CD4-positive, alpha-beta T cell treated with Interleukin-17A for 4 hours (primary cell): Measurements from ENCODE around the gene DCLK2.

ENCODE experiments used
- DNase-seq: peaks from one replicate; pipeline ENCODE4 v3.0.0-alpha.2; 2020; ENCODE audit warnings: mixed read lengths

DCLK2 gene

GRCh38 chr4:150244600-150244999 is 166.4 kb downstream of the DCLK2 start:
- no peak for DNase-seq

DNA sequence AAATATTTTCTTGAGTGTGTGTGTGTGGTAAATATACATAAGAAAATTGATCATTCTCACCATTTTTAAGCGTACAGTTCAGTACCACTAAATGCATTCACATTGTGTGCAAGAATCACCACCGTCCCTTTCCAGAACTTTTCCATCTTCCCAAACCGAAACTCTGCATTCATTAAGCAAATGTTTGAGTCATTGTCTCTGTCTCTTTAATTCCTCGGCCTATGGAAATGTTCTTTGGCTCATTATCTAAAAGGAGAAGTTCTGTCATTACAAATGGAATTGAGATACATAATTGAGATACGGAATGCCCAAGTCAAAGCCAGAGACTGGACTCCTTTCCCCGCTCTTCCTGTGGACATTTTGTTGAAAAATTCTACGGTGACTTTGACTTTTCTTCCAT is 168.9 kb downstream of the DCLK2 start:
- no peak for DNase-seq

- DNase-seq: no peak
Observed at GRCh38 chr4:150248181-150248580, 169.9 kb downstream of the DCLK2 start.

- no peak for DNase-seq
Observed at GRCh38 chr4:150250293-150250997, 172.2 kb downstream of the DCLK2 start.

DNA sequence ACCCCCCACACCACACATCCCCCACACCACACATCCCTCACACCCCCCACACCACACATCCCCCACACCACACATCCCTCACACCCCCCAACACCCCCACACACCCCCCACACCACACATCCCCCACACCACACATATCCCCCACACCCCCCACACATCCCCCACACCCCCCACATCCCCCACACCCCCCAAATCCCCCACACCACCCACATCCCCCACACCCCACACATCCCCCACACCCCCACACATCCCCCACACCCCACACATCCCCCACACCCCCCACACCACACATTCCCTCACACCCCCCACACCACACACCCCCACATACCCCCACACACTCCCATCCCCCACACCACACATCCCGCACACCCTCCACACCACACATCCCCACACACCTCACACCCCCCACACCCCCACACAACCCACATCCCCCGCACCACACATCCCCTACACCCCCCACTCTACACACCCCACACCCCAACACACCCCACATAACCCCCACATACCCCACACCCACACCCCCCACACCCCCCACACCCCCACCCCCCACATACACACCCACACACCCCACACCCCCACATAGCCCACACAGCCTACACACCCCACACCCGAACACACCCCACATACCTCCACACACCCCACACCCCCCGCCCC is 172.9 kb downstream of the DCLK2 start:
- no peak for DNase-seq

DNA sequence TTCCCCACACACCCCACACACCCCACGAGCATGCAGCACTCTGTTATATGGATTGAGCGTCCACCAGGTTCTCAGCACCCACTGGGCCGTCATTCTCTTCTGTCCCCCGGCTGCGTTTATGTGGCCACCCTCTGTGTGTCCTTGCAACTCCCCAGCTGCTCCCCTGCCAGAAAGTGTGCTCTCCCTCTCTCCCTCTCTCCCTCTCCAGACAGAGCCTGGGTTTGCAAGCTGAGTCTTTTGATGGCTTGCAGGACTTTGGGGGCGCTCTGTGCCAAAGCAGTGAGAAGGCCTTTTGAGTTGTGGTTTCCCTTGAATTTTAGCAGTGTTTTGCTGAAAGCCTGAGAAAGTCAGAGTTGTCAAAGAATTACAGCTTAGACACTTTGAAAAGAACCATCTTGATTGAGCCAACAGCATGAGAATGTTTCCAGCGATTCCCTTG is 173.5 kb downstream of the DCLK2 start:
- no peak for DNase-seq

DNA sequence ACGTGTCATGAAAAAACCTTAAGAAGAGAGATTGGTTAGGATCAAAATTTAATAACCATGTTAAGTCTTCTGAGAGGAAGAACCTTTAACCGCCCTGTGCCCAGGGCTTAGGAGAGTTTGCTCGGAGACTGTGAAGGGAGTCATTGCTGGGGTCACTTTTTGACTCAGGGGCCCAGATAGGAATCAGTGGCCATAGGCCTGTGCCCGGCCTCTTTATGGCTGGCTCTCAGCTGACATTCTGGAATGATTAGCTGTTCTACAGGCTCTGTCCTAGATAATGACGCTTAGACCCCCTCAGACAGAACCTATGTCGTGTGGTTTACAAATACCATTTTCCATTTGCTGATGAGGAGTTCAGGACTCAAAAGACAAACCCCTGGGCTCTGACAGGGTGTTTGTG is 174.1 kb downstream of the DCLK2 start:
- DNase-seq: no peak

GRCh38 chr4:150252741-150253140 is 174.5 kb downstream of the DCLK2 start:
- DNase-seq: no peak

GRCh38 chr4:150253416-150253815 is 175.2 kb downstream of the DCLK2 start:
- DNase-seq: no peak

- DNase-seq: no peak
Observed at GRCh38 chr4:150253965-150254630, 175.9 kb downstream of the DCLK2 start.

- DNase-seq: no peak
Observed at GRCh38 chr4:150255610-150256224, 177.5 kb downstream of the DCLK2 start.

DNA sequence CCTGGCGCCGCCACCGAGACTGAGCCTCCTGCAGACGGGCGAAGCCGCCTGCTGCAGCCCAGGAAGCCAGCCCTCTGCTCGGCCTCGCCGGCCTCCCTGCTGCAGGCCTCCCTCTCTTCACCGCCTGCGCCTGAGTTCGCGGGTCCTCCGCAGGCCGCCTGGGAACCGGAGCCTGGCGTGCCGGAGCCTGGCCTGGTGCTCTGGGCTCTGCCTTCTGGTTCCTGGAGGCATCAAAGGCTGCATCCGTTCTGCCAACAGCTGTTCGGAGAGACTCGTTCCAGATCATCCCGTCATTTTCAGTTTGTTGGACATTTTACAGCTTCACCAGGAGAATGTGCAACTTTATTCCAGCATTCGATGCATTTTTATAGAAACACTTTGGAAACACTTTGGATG is 178.0 kb downstream of the DCLK2 start:
- DNase-seq: no peak

- DNase-seq: no peak
Observed at GRCh38 chr4:150256841-150257730, 178.8 kb downstream of the DCLK2 start.

DNA sequence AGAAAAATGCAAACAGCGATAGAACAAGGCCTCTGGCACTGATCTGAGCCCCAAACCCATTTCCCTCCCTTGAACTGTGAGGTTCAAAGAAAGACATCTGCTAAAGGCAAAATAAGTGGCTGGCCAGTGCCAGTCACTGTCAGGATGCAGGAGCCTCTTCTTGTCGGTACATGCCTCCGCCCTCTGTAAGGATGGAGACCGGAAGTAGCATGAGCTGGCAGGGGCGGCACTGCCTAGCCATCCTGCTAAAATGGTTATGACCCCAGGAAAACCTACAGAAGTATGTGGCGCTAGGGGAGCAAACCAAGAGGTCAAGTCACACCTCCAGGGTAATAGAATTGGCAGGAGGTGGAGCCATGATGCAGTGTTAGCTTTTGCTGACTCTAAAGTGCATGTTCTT is 180.3 kb downstream of the DCLK2 start:
- DNase-seq: no peak

- no peak for DNase-seq
Observed at GRCh38 chr4:150259861-150260567, 181.8 kb downstream of the DCLK2 start.

DNA sequence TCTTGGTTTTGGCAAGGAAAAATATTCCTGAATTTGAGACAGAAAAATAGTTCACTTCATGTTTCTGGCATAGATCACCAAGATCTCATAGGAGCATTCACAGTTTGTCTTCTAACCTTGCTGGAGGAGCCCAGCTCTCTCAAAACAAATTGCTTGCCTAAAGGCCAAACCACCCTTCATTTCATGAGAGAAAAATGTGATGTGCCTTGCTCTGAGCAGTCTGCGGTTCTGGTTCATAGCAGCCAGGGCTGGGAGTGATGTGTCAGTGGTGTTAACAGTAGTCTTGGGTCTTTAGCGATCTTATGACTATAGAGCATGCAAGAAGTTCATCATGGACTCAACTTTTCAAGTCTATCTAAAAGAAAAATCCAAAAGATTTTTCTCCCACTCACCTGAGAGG is 183.3 kb downstream of the DCLK2 start:
- DNase-seq: no peak

DNA sequence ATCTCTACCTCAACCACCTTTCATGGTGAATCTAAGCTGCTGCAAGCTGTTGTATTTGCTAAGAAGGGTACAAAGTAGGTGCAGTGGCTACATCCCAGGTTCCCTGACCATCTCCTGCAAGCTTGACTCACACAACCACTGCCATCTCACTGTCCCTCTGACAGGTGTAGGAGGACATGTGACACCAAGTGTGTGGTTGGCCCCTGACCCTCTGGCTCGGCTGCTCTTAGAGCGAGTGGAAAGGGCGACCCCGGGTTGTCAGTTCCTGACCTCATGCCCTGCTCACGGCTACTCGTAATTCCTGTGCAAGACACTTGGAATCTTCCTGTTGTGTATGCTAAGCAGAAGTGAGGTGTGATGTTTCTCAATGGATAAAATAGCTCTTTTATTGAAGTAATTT is 184.4 kb downstream of the DCLK2 start:
- DNase-seq: no peak

DNA sequence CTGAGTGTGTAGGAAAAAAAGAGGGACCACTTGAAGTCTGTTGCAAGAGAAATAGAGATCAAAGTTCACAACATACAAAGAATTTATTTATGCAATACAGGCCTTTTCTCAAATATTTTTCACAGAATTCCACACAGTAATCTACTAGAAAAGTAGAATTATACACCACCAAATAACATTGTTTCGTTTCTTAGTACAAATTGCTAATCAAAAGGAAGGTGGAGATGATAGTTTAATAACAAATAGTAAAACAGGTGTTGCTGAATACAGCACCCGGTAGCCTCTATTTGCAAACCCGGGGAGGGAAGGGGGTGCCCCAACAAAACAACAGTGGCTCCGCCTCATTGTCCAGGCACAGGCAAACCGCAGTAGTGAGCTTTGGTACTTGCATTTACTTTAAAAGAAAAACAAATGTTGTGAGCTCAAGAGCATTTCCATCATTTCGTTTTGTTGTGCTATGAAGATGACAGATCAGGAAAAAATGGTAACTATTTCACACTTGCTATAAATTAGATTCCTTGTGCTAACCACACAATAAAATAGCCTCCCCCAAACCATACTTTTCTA is 186.4 kb downstream of the DCLK2 start:
- DNase-seq: no peak

DNA sequence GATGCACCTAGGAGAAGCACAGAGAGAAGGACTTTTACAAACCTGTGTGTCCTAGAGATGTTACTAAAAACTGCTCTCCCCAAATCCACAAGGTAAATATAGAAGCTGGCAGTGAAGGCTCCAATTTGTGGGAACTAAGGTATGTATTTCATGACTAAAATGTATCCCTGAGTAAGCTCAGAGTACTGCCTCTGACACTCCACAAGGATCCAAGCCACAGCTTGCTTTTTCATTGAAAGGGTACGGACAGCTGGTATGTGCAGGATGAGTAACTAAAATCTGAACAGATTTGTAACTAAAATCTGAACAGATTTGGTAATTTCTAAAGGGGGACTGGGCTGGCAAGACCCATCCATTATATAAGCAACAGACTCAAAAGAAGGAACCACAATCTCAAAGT is 187.6 kb downstream of the DCLK2 start:
- DNase-seq: no peak

- no peak for DNase-seq
Observed at GRCh38 chr4:150268444-150268843, 190.2 kb downstream of the DCLK2 start.

- DNase-seq: no peak
Observed at GRCh38 chr4:150278206-150278605, 200.0 kb downstream of the DCLK2 start.
